GM23338 (cell line): ENCODE results near the gene RNF40.

ENCODE experiments used
- EZH2phosphoT487 ChIP-seq: fragments of 200-600 bp; sonication (generic); IDR thresholded peaks from one replicate; pipeline ENCODE4 v1.8.1; 2018; ENCODE audit warnings: antibody characterized with exemption; ENCODE audit not compliant: unreplicated experiment
- POLR2AphosphoS5 ChIP-seq: IDR thresholded peaks from 2 replicates; pipeline ENCODE4 v1.6.1; 2016; ENCODE audit warnings: antibody characterized with exemption, low read depth
- TF ChIP-seq, protein P1 (sequence below), 2 experiments: fragments of 200-600 bp in 1 of 2; sonication (generic) in 1 of 2; conservative IDR thresholded peaks; 2 replicates each; pipeline versions ENCODE4 v1.5.1 to v1.6.1; 2016 to 2017; ENCODE audit warnings: antibody characterized with exemption in 2 of 2, low read depth in 2 of 2, mild to moderate bottlenecking in 2 of 2, moderate library complexity in 1 of 2

- TF ChIP-seq POLR2AphosphoS5 (no peak), EZH2phosphoT487 (no peak)
- TF ChIP-seq, protein P1, sequence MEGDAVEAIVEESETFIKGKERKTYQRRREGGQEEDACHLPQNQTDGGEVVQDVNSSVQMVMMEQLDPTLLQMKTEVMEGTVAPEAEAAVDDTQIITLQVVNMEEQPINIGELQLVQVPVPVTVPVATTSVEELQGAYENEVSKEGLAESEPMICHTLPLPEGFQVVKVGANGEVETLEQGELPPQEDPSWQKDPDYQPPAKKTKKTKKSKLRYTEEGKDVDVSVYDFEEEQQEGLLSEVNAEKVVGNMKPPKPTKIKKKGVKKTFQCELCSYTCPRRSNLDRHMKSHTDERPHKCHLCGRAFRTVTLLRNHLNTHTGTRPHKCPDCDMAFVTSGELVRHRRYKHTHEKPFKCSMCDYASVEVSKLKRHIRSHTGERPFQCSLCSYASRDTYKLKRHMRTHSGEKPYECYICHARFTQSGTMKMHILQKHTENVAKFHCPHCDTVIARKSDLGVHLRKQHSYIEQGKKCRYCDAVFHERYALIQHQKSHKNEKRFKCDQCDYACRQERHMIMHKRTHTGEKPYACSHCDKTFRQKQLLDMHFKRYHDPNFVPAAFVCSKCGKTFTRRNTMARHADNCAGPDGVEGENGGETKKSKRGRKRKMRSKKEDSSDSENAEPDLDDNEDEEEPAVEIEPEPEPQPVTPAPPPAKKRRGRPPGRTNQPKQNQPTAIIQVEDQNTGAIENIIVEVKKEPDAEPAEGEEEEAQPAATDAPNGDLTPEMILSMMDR (conservative IDR thresholded peaks at IDR 0.05; ENCODE audit: low read depth in 2 of 2): no peak
These were observed 4.8 kb downstream of the RNF40 start for GRCh38 chr16:30766933-30767284.
